Kidney (tissue), 14 donors: ENCODE measurements around the gene PEAK1. TPM values are rescaled to one million over a fixed set of nuclear protein-coding genes. Genes with fewer than 3 reads are reported as not detected.

Experiments used
- DNase-seq, 5 donors: peaks; one replicate each; pipeline ENCODE4 v3.0.0-alpha.2; 2013 to 2020
- FAIRE-seq: peaks from 2 replicates; lab custom pipeline; 2012; peaks lifted over from hg19 to GRCh38; lab: Jason Lieb, UNC
- H3K27ac ChIP-seq, 2 donors: one replicate each; pipeline ENCODE4 v1.7.0; 2013; ENCODE audit warnings: low read depth in 2 of 2, low read length in 2 of 2, inconsistent platforms in 1 of 2
- H3K27me3 ChIP-seq: one replicate; pipeline ENCODE4 v1.7.1; 2013; ENCODE audit warnings: low read length, inconsistent platforms; ENCODE audit not compliant: control insufficient read depth, insufficient read depth
- H3K36me3 ChIP-seq, 3 donors: one replicate each; pipeline versions ENCODE4 v1.7.0 to v1.7.1; 2013; ENCODE audit warnings: low read length in 3 of 3, control low read depth in 1 of 3, inconsistent platforms in 1 of 3; ENCODE audit not compliant: insufficient read depth in 3 of 3, control insufficient read depth in 2 of 3
- H3K4me1 ChIP-seq, 3 donors: one replicate each; pipeline versions ENCODE4 v1.7.0 to v1.7.1; 2013; ENCODE audit warnings: low read length in 3 of 3, inconsistent platforms in 1 of 3, low read depth in 1 of 3; ENCODE audit not compliant: control insufficient read depth in 2 of 3, insufficient read depth in 2 of 3
- H3K4me3 ChIP-seq, 3 donors: one replicate each; pipeline versions ENCODE4 v1.7.0 to v1.8.1; 2013; ENCODE audit warnings: low read length in 3 of 3, control low read depth in 1 of 3, inconsistent platforms in 1 of 3
- H3K9ac ChIP-seq, 3 donors: one replicate each; pipeline versions ENCODE4 v1.7.0 to v1.7.1; 2013; ENCODE audit warnings: low read length in 3 of 3, control low read depth in 1 of 3, inconsistent platforms in 1 of 3
- H3K9me3 ChIP-seq, 3 donors: one replicate each; pipeline versions ENCODE4 v1.7.0 to v1.7.1; 2013; ENCODE audit warnings: low read length in 3 of 3, control low read depth in 1 of 3, inconsistent platforms in 1 of 3; ENCODE audit not compliant: control insufficient read depth in 2 of 3, insufficient read depth in 1 of 3
- CTCF ChIP-seq: IDR thresholded peaks from 3 replicates; pipeline ENCODE4 v1.5.1; 2012; ENCODE audit warnings: mild to moderate bottlenecking, moderate library complexity, borderline replicate concordance; ENCODE audit not compliant: insufficient read depth; ENCODE audit errors: extremely low read depth
- intact Hi-C: fragments of 100-400 bp; cut with DNase I; formaldehyde crosslinking; loops from one replicate; pipeline ENCODE4 v1.11.1; 2022
- polyA plus RNA-seq: library from polyadenylated mRNA; stranded (reverse); fragments of 350-450 nt; fragmentation: Illumina TruSeq; extraction: RNeasy Lipid Tissue Mini Kit (QIAGEN cat#74804); gene quantifications from one replicate; pipeline ENCODE4 v1.2.3, GENCODE V29; 2014; ENCODE audit warnings: low read depth, low replicate concordance; ENCODE audit not compliant: insufficient read depth
- total RNA-seq: library from RNA; stranded (reverse); fragmentation: NEBNext Ultra II Directional; extraction: Animal tissue kit (Norgen Biotek cat#: 25700); gene quantifications from one replicate; pipeline ENCODE4 v1.2.1, GENCODE V29; 2021
- donor health status: control.
- donor health status: control.
- donor health status: control.
- donor health status: control.
- donor health status: control.
- donor health status: DM: yes; HTN: yes; CAD: no.
- donor health status: Normal renal cell carcinoma (clear cell type).

The PEAK1 gene
- total and polyA plus RNA-seq, 2 donors from 2014 or later: 2.9 to 50.3 TPM

DNA sequence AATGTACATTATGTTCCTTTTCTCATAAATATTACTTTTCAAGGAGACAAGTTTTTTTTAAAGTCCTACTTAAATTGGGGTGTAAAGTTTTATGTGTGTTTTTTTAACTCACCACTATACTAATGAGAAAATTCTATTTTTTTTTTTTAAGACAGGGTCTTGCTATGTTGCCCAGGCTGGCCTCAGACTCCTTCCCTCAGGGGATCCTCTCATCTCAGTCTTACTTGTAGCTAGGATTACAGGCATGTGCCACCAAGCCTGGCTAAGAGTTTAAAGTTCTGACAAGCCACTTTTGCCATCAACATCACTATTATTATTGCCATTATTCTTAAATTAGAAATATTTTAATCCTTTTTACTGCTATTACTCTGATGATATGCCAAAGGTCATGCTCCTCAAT lies 356.7 kb downstream of the PEAK1 start:
- H3K27me3 ChIP-seq: no peaks in the 10 kb centered on the region
- no peak for DNase-seq
- FAIRE-seq: no peak
- no peaks in the 10 kb centered on the region for H3K9me3 ChIP-seq
- H3K36me3 ChIP-seq: no peaks in the 10 kb centered on the region
- intact Hi-C loops: no loop called here
- no peak overlapping the region for H3K4me3 ChIP-seq
- no peak overlapping the region for H3K9ac ChIP-seq
- H3K27ac ChIP-seq: no peak overlapping the region
- peaks cover 6 to 39% (median 25%) of the 10 kb centered on the region in 3 donors for H3K4me1 ChIP-seq
- TF ChIP-seq CTCF: no peak

- intact Hi-C loops: no loop called here
- DNase-seq (no peak), FAIRE-seq (no peak)
- Histone ChIP-seq H3K4me3 (no peak overlapping the region), H3K9me3 (no peaks in the 10 kb centered on the region), H3K9ac (no peak overlapping the region), H3K27ac (no peak overlapping the region), H3K36me3 (no peaks in the 10 kb centered on the region), H3K4me1 (peaks cover 6 to 27% (median 15%) of the 10 kb centered on the region in 3 donors), H3K27me3 (no peaks in the 10 kb centered on the region)
- TF ChIP-seq CTCF: no peak
These were observed 359.4 kb downstream of the PEAK1 start for GRCh38 chr15:77060546-77060945.

- H3K9ac ChIP-seq: no peak overlapping the region
- intact Hi-C loops: no loop called here
- no peak for TF ChIP-seq CTCF
- H3K36me3 ChIP-seq: no peaks in the 10 kb centered on the region
- DNase-seq (peak in 1 of 5 donors; percentile 64), FAIRE-seq (no peak)
- H3K4me3 ChIP-seq: peak overlapping the region in 1 of 3 donors; percentile 4
- peaks cover 6 to 27% (median 15%) of the 10 kb centered on the region in 3 donors for H3K4me1 ChIP-seq
- H3K9me3 ChIP-seq: no peaks in the 10 kb centered on the region
- no peaks in the 10 kb centered on the region for H3K27me3 ChIP-seq
- no peak overlapping the region for H3K27ac ChIP-seq
These were observed 360.0 kb downstream of the PEAK1 start for GRCh38 chr15:77059786-77060361.

GRCh38 chr15:77058468-77058867 lies 361.4 kb downstream of the PEAK1 start:
- intact Hi-C loops: no loop called here
- H3K36me3 ChIP-seq: no peaks in the 10 kb centered on the region
- FAIRE-seq (no peak), DNase-seq (no peak)
- H3K9me3 ChIP-seq: no peaks in the 10 kb centered on the region
- H3K27me3 ChIP-seq: no peaks in the 10 kb centered on the region
- no peak overlapping the region for H3K27ac ChIP-seq
- H3K4me1 ChIP-seq: peaks cover 6 to 18% (median 13%) of the 10 kb centered on the region in 3 donors
- H3K4me3 ChIP-seq: no peak overlapping the region
- H3K9ac ChIP-seq: no peak overlapping the region
- TF ChIP-seq CTCF: no peak
